Fibroblast of lung (primary cell): ENCODE results near the gene SLC6A13. TPM values are rescaled to one million over a fixed set of nuclear protein-coding genes. Genes with fewer than 3 reads are reported as not detected.

Experiments used
- DNase-seq, 2 donors: peaks; one replicate each; pipeline versions ENCODE4 v3.0.0 to v3.0.0-alpha.2; 2010; ENCODE audit warnings: low read depth in 2 of 2
- H2AFZ ChIP-seq: 2 replicates; pipeline ENCODE4 v1.5.1; 2012; ENCODE audit warnings: low read length, control low read depth, inconsistent platforms
- H3K27ac ChIP-seq: 2 replicates; pipeline ENCODE4 v1.5.1; 2011; ENCODE audit warnings: low read length, control low read depth; ENCODE audit not compliant: insufficient read depth
- H3K27me3 ChIP-seq: 2 replicates; pipeline ENCODE4 v1.5.1; 2011; ENCODE audit warnings: mild to moderate bottlenecking, low read length; ENCODE audit not compliant: control insufficient read depth, insufficient read depth
- H3K36me3 ChIP-seq: 2 replicates; pipeline ENCODE4 v1.5.1; 2011; ENCODE audit warnings: low read length; ENCODE audit not compliant: control insufficient read depth, insufficient read depth
- H3K4me1 ChIP-seq: 2 replicates; pipeline ENCODE4 v1.5.1; 2011; ENCODE audit warnings: low read length; ENCODE audit not compliant: control insufficient read depth, insufficient read depth; ENCODE audit errors: extremely low read depth
- H3K4me2 ChIP-seq: 2 replicates; pipeline ENCODE4 v1.5.1; 2011; ENCODE audit warnings: low read length, control low read depth; ENCODE audit not compliant: insufficient read depth; ENCODE audit errors: extremely low read depth
- H3K4me3 ChIP-seq, 4 experiments: fragments of 200-600 bp in 1 of 4; sonication (generic) in 1 of 4; replicated peaks in 1 of 4; 2 replicates each; pipeline ENCODE4 v1.5.1; 2011 to 2016; ENCODE audit warnings: low read length in 4 of 4, low read depth in 3 of 4, mild to moderate bottlenecking in 3 of 4, control low read depth in 2 of 4, inconsistent platforms in 1 of 4, mixed read lengths in 1 of 4; ENCODE audit not compliant: insufficient read depth in 1 of 4; ENCODE audit errors: control extremely low read depth in 1 of 4
- H3K79me2 ChIP-seq: 2 replicates; pipeline ENCODE4 v1.5.1; 2012; ENCODE audit warnings: mild to moderate bottlenecking, low read length, inconsistent platforms; ENCODE audit not compliant: control insufficient read depth, insufficient read depth
- H3K9ac ChIP-seq: 2 replicates; pipeline ENCODE4 v1.5.1; 2011; ENCODE audit warnings: mild to moderate bottlenecking, low read length, control low read depth; ENCODE audit not compliant: insufficient read depth
- H3K9me3 ChIP-seq: 2 replicates; pipeline ENCODE4 v1.5.1; 2012; ENCODE audit warnings: low read depth, low read length; ENCODE audit not compliant: control insufficient read depth, insufficient read depth
- H4K20me1 ChIP-seq: 2 replicates; pipeline ENCODE4 v1.5.1; 2011; ENCODE audit warnings: low read length; ENCODE audit not compliant: control insufficient read depth, insufficient read depth; ENCODE audit errors: extremely low read depth
- CTCF ChIP-seq, 2 donors: IDR thresholded peaks in 1 of 2; conservative IDR thresholded peaks in 1 of 2; 1 replicate in 1 of 2; 2 replicates in 1 of 2; pipeline ENCODE4 v1.5.1; 2011 to 2012; ENCODE audit warnings: low read length in 2 of 2, control low read depth in 1 of 2, inconsistent platforms in 1 of 2, low read depth in 1 of 2, mild to moderate bottlenecking in 1 of 2
- EZH2 ChIP-seq: IDR thresholded peaks from 2 replicates; pipeline ENCODE4 v1.5.1; 2012; ENCODE audit warnings: low read length, control low read depth, mild to moderate bottlenecking; ENCODE audit errors: missing control alignments
- polyA plus RNA-seq, 2 donors: library from polyadenylated mRNA; depleted of rRNA in 1 of 2; stranded (reverse) in 1 of 2; unstranded in 1 of 2; fragments of >200 nt; gene quantifications; 2 replicates each; pipeline ENCODE4 v1.2.1, GENCODE V29; 2011 to 2012; ENCODE audit warnings: missing spikeins in 1 of 2
- total RNA-seq: library from RNA; depleted of rRNA; stranded (reverse); fragments of >200 nt; gene quantifications from 2 replicates; pipeline ENCODE4 v1.2.1, GENCODE V29; 2014

Gene SLC6A13
- total and polyA plus RNA-seq, 2 donors (not counting 1 experiment from before 2014, with no cell fraction given) = not detected

- no peak overlapping the region for H3K9ac ChIP-seq
- no peaks in the 10 kb centered on the region for H3K9me3 ChIP-seq
- H2AFZ ChIP-seq = no peak overlapping the region
- no peak overlapping the region for H3K4me3 ChIP-seq
- no peaks in the 10 kb centered on the region for H4K20me1 ChIP-seq
- H3K4me2 ChIP-seq = no peak overlapping the region
- no peaks in the 10 kb centered on the region for H3K36me3 ChIP-seq
- no peaks in the 10 kb centered on the region for H3K4me1 ChIP-seq
- TF ChIP-seq CTCF (conservative IDR thresholded peaks at IDR 0.05 in 1 of 2, IDR thresholded peaks at IDR 0.05 in 1 of 2; ENCODE audit: low read depth in 1 of 2, low read length in 2 of 2) = no peak
- TF ChIP-seq EZH2 = no peak
- no peak overlapping the region for H3K27ac ChIP-seq
- no peak for DNase-seq
- no peaks in the 10 kb centered on the region for H3K79me2 ChIP-seq
- H3K27me3 ChIP-seq = peaks cover 19% of the 10 kb centered on the region
Measured at GRCh38 chr12:264269-264668, 1.6 kb upstream of the SLC6A13 start.

- TF ChIP-seq CTCF (conservative IDR thresholded peaks at IDR 0.05 in 1 of 2, IDR thresholded peaks at IDR 0.05 in 1 of 2; ENCODE audit: low read depth in 1 of 2, low read length in 2 of 2) = no peak
- TF ChIP-seq EZH2 = no peak
- H3K27me3 ChIP-seq = peaks cover 16% of the 10 kb centered on the region
- no peak overlapping the region for H3K9ac ChIP-seq
- H3K4me3 ChIP-seq = no peak overlapping the region
- no peak overlapping the region for H3K27ac ChIP-seq
- H3K36me3 ChIP-seq = no peaks in the 10 kb centered on the region
- no peaks in the 10 kb centered on the region for H3K4me1 ChIP-seq
- no peak overlapping the region for H2AFZ ChIP-seq
- no peaks in the 10 kb centered on the region for H3K79me2 ChIP-seq
- no peaks in the 10 kb centered on the region for H4K20me1 ChIP-seq
- H3K9me3 ChIP-seq = no peaks in the 10 kb centered on the region
- peak in 1 of 2 donors; percentile 66 for DNase-seq
- H3K4me2 ChIP-seq = no peak overlapping the region
Measured at GRCh38 chr12:263574-263973, 938 bp upstream of the SLC6A13 start.

- Histone ChIP-seq H2AFZ (no peak overlapping the region), H3K4me3 (no peak overlapping the region), H3K27ac (no peak overlapping the region), H3K36me3 (no peaks in the 10 kb centered on the region), H4K20me1 (no peaks in the 10 kb centered on the region), H3K4me2 (no peak overlapping the region), H3K79me2 (no peaks in the 10 kb centered on the region), H3K27me3 (peaks cover 9% of the 10 kb centered on the region), H3K9ac (no peak overlapping the region), H3K9me3 (no peaks in the 10 kb centered on the region), H3K4me1 (no peaks in the 10 kb centered on the region)
- TF ChIP-seq CTCF (conservative IDR thresholded peaks at IDR 0.05 in 1 of 2, IDR thresholded peaks at IDR 0.05 in 1 of 2; ENCODE audit: low read depth in 1 of 2, low read length in 2 of 2) (no peak), EZH2 (no peak)
- no peak for DNase-seq
Measured at GRCh38 chr12:262113-262512, 523 bp downstream of the SLC6A13 start.
